ENCODE data around the gene SLC30A2.

- TF ChIP-seq CTCF (IDR thresholded peaks at IDR 0.05) (no peak), POLR2A (IDR thresholded peaks at IDR 0.05) (no peak)
Measured at GRCh38 chr1:26066160-26066559, 20.2 kb upstream of the SLC30A2 start.
